SK-N-MC (cell line): ENCODE data around the gene RTN1.

Experiments used
- EZH2 ChIP-seq: fragments of 200-600 bp; sonication (generic); IDR thresholded peaks from one replicate; pipeline ENCODE4 v1.6.1; 2017; ENCODE audit warnings: antibody characterized with exemption
- POLR2AphosphoS5 ChIP-seq: IDR thresholded peaks from 2 replicates; pipeline ENCODE4 v1.6.1; 2012; ENCODE audit warnings: mild to moderate bottlenecking, low read depth, low read length, borderline replicate concordance

- TF ChIP-seq EZH2 = no peak
- no peak for TF ChIP-seq POLR2AphosphoS5
Observed at GRCh38 chr14:59782760-59783159, 87.8 kb downstream of the RTN1 start.
